OCI-LY7 (cell line): ENCODE results near the gene FIS1. TPM values are rescaled to one million over a fixed set of nuclear protein-coding genes. Genes with fewer than 3 reads are reported as not detected.
"Not testable (repeated sequence)": the region's sequence is repeated elsewhere in the genome, so short reads cannot be mapped to it uniquely, and the experiment has no call there.

Experiments used
- BruUV-seq: library from RNA; stranded (reverse); fragments of 400-500 nt; replicated peaks from 2 replicates; lab custom pipeline; 2021; lab: Mats Ljungman, UMichigan
- CTCF ChIA-PET: fragments of 300-600 bp; sonication (Branson Sonifier 250); formaldehyde crosslinking; loops from one replicate; lab custom pipeline; 2022; ENCODE audit warnings: antibody characterized with exemption; ENCODE audit not compliant: unreplicated experiment; lab: Charles Lee
- POLR2A ChIA-PET: fragments of 300-600 bp; sonication (Branson Sonifier 250); formaldehyde crosslinking; loops from one replicate; lab custom pipeline; 2022; ENCODE audit warnings: antibody characterized with exemption; lab: Charles Lee
- DNase-seq: peaks from one replicate; pipeline ENCODE4 v3.0.0-alpha.2; 2015; ENCODE audit warnings: low spot score
- H2AFZ ChIP-seq: fragments of 200-600 bp; sonication (generic), shearing (Covaris generic); 2 replicates; pipeline ENCODE4 v1.6.1; 2014; ENCODE audit warnings: mild to moderate bottlenecking, antibody characterized with exemption, low read length, moderate library complexity
- H3K27ac ChIP-seq: fragments of 200-600 bp; sonication (generic); 2 replicates; pipeline ENCODE4 v1.5.1; 2014; ENCODE audit warnings: mixed run types, low read depth, mild to moderate bottlenecking, moderate library complexity, low read length, inconsistent platforms; ENCODE audit not compliant: poor library complexity, severe bottlenecking
- H3K36me3 ChIP-seq: fragments of 200-600 bp; sonication (generic); 2 replicates; pipeline ENCODE4 v1.6.1; 2014; ENCODE audit warnings: mild to moderate bottlenecking, antibody characterized with exemption, low read length, moderate library complexity, mixed read lengths; ENCODE audit not compliant: insufficient read depth
- H3K4me1 ChIP-seq: fragments of 200-600 bp; sonication (generic); 2 replicates; pipeline ENCODE4 v1.5.1; 2014; ENCODE audit warnings: mild to moderate bottlenecking, low read length; ENCODE audit not compliant: insufficient read depth, poor library complexity, severe bottlenecking
- H3K4me2 ChIP-seq: fragments of 200-600 bp; sonication (generic); 2 replicates; pipeline ENCODE4 v1.6.1; 2014; ENCODE audit warnings: mild to moderate bottlenecking, low read length
- H3K4me3 ChIP-seq: fragments of 200-600 bp; sonication (generic); 2 replicates; pipeline ENCODE4 v1.5.1; 2014; ENCODE audit warnings: mild to moderate bottlenecking, low read depth, low read length; ENCODE audit not compliant: poor library complexity, severe bottlenecking
- H3K79me2 ChIP-seq: fragments of 200-600 bp; sonication (generic); 2 replicates; pipeline ENCODE4 v1.6.1; 2016; ENCODE audit warnings: low read depth, mild to moderate bottlenecking, low read length, moderate library complexity, mixed read lengths; ENCODE audit not compliant: insufficient read depth
- H3K9me2 ChIP-seq: fragments of 200-600 bp; sonication (generic); 2 replicates; pipeline ENCODE4 v1.6.1; 2016; ENCODE audit warnings: mild to moderate bottlenecking, low read length, mixed read lengths; ENCODE audit not compliant: insufficient read depth
- H3K9me3 ChIP-seq: fragments of 200-600 bp; sonication (generic); 2 replicates; pipeline ENCODE4 v1.6.1; 2014; ENCODE audit warnings: mild to moderate bottlenecking, mixed run types, low read length, mixed read lengths
- H4K20me1 ChIP-seq: fragments of 200-600 bp; sonication (generic); 2 replicates; pipeline ENCODE4 v1.6.1; 2014; ENCODE audit warnings: mild to moderate bottlenecking, antibody characterized with exemption, low read length, moderate library complexity, mixed read lengths; ENCODE audit not compliant: insufficient read depth
- EZH2phosphoT487 ChIP-seq: fragments of 200-600 bp; sonication (generic); IDR thresholded peaks from 2 replicates; pipeline ENCODE4 v1.6.1; 2018; ENCODE audit warnings: low read depth, borderline replicate concordance, mild to moderate bottlenecking, mixed run types, antibody characterized with exemption, low read length, moderate library complexity, mixed read lengths
- intact Hi-C: fragments of 100-400 bp; cut with micrococcal nuclease; formaldehyde crosslinking; loops from one replicate; pipeline ENCODE4 v1.10.0; 2022; ENCODE audit not compliant: unreplicated experiment
- total RNA-seq, 2 experiments: library from RNA; depleted of rRNA in 1 of 2; stranded (reverse); fragments of >200 nt in 1 of 2; shearing (Covaris generic) in 1 of 2; gene quantifications; 2 replicates each; pipeline ENCODE4 v1.2.3, GENCODE V29; 2014 to 2022
- TF ChIP-seq, protein P1 (sequence below): fragments of 200-600 bp; sonication (generic); conservative IDR thresholded peaks from 2 replicates; pipeline ENCODE4 v1.5.1; 2014; ENCODE audit warnings: mild to moderate bottlenecking, antibody characterized with exemption, low read length, moderate library complexity, mixed read lengths

The FIS1 gene
- total RNA-seq, 2 experiments from 2014 or later = 92.7 to 102 TPM

- DNase-seq = no peak
- no peaks in the 10 kb centered on the region for H3K36me3 ChIP-seq
- TF ChIP-seq, protein P1, sequence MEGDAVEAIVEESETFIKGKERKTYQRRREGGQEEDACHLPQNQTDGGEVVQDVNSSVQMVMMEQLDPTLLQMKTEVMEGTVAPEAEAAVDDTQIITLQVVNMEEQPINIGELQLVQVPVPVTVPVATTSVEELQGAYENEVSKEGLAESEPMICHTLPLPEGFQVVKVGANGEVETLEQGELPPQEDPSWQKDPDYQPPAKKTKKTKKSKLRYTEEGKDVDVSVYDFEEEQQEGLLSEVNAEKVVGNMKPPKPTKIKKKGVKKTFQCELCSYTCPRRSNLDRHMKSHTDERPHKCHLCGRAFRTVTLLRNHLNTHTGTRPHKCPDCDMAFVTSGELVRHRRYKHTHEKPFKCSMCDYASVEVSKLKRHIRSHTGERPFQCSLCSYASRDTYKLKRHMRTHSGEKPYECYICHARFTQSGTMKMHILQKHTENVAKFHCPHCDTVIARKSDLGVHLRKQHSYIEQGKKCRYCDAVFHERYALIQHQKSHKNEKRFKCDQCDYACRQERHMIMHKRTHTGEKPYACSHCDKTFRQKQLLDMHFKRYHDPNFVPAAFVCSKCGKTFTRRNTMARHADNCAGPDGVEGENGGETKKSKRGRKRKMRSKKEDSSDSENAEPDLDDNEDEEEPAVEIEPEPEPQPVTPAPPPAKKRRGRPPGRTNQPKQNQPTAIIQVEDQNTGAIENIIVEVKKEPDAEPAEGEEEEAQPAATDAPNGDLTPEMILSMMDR = no peak
- no peak for TF ChIP-seq EZH2phosphoT487
- BruUV-seq = no TSS peak
- H3K4me3 ChIP-seq = no peak overlapping the region
- CTCF ChIA-PET = no interaction called here
- POLR2A ChIA-PET = no interaction called here
- no peaks in the 10 kb centered on the region for H3K9me3 ChIP-seq
- no peaks in the 10 kb centered on the region for H3K9me2 ChIP-seq
- H3K4me1 ChIP-seq = peaks cover 19% of the 10 kb centered on the region
- no peak overlapping the region for H3K27ac ChIP-seq
- no peak overlapping the region for H2AFZ ChIP-seq
- no peaks in the 10 kb centered on the region for H3K79me2 ChIP-seq
- intact Hi-C loops = no loop called here
- H4K20me1 ChIP-seq = no peaks in the 10 kb centered on the region
- H3K4me2 ChIP-seq = no peak overlapping the region
These were observed 43.6 kb upstream of the FIS1 start for GRCh38 chr7:101288439-101288838.

DNA sequence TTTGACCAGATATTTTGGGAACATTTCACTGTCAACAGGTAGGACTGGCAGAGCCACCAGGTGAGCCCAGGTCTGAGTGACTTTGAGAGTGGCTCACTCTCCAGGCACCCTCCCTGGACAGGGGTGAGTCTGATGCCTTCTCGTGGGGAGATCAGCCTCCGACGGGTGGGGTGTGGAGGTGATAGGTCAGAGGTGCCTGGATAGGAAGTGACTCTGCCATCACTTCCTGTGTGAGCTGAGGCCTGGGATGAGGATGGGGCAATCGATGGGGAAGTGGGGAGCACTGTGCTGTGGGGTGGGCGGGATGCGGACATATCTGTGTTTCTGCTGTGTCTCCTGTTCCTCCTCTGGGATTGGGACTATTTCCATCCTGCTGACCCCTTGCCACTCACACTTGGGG, 42.2 kb upstream of the FIS1 start:
- no peak for DNase-seq
- no peaks in the 10 kb centered on the region for H3K36me3 ChIP-seq
- no peak overlapping the region for H3K4me3 ChIP-seq
- no peaks in the 10 kb centered on the region for H3K79me2 ChIP-seq
- POLR2A ChIA-PET = no interaction called here
- CTCF ChIA-PET = no interaction called here
- no peaks in the 10 kb centered on the region for H3K9me3 ChIP-seq
- no TSS peak for BruUV-seq
- H4K20me1 ChIP-seq = no peaks in the 10 kb centered on the region
- no peak overlapping the region for H2AFZ ChIP-seq
- intact Hi-C loops = no loop called here
- peaks cover 25% of the 10 kb centered on the region for H3K4me1 ChIP-seq
- no peak overlapping the region for H3K4me2 ChIP-seq
- TF ChIP-seq, protein P1 = no peak
- no peak for TF ChIP-seq EZH2phosphoT487
- H3K9me2 ChIP-seq = no peaks in the 10 kb centered on the region
- H3K27ac ChIP-seq = no peak overlapping the region

GRCh38 chr7:101285880-101286279, 41.0 kb upstream of the FIS1 start:
- POLR2A ChIA-PET = interaction anchor here (0.7 kb wide), 1 partner anchor 59 kb away, joined by 6 read pairs; no protein-coding TSS in a partner anchor
- H4K20me1 ChIP-seq, H3K4me3 ChIP-seq, H3K36me3 ChIP-seq, H3K9me2 ChIP-seq, H3K4me2 ChIP-seq, intact Hi-C loops, DNase-seq, BruUV-seq, H3K9me3 ChIP-seq, H3K79me2 ChIP-seq, H2AFZ ChIP-seq, H3K27ac ChIP-seq: not testable (repeated sequence)
- CTCF ChIA-PET = interaction anchor here (0.5 kb wide), 1 partner anchor 182 kb away, joined by 4 read pairs; no protein-coding TSS in a partner anchor
- H3K4me1 ChIP-seq = peaks cover 25% of the 10 kb centered on the region
